ENCODE measurements around the gene ZNF497. TPM values are rescaled to one million over a fixed set of nuclear protein-coding genes. Genes with fewer than 3 reads are reported as not detected.

Gene ZNF497
- total and polyA plus RNA-seq, 2 of the 13 experiments (the other 11 are each of a cell fraction or from before 2014, with no cell fraction given), result 1.5 to 1.9 TPM

DNA sequence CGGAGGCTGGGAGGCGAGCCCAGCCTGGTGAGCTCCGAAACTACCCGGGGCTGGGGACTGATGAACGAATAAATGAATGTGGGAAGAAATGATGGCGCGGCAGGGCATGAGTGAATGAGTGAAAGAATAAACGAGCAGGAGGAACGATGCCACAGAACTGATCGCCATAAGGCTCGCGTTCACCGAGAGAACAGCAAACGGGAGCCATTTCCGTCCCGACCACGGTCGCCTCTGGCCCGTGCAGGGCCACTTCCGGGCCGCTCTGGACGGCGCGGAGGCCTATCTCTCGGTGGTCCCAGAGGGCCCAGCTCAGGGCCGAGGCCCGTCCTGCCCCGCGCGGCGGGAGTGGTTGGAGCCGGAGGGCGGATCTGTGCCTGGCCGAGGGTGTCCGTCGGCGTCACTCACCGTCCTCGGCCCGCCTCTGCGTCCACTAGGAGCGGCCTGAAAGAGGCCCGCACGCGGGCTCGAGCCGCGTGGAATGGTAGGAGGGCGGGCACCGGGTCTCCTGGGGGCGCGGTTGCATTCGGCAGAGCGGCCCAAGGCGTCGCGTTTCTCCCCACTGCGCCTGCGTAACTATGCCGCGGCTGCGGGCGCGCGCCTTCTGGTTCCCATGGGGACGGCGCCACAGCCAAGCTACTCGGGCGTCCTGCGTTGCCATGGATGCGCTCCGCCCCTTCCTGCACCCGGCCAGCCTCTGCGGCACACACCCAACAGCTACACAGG, at the start of gene ZNF497 (continued):
- TF ChIP-seq, protein P1, sequence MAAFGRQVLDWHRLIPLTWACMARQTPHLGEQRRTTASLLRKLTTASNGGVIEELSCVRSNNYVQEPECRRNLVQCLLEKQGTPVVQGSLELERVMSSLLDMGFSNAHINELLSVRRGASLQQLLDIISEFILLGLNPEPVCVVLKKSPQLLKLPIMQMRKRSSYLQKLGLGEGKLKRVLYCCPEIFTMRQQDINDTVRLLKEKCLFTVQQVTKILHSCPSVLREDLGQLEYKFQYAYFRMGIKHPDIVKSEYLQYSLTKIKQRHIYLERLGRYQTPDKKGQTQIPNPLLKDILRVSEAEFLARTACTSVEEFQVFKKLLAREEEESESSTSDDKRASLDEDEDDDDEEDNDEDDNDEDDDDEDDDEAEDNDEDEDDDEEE (CRISPR knock-in tag; IDR thresholded peaks at IDR 0.05), result no peak; the same call in 1 of the 2 replicates
- TF ChIP-seq NFE2L1 (CRISPR knock-in tag; IDR thresholded peaks at IDR 0.05; ENCODE audit: borderline replicate concordance) (no peak), ZNF34 (CRISPR knock-in tag; IDR thresholded peaks at IDR 0.05; ENCODE audit: borderline replicate concordance) (no peak), ZNF263 (CRISPR knock-in tag; IDR thresholded peaks at IDR 0.05) (no peak; the same call in 1 of the 2 replicates), ZNF230 (CRISPR knock-in tag; IDR thresholded peaks at IDR 0.05) (peak; percentile 72; the same call in 1 of the 2 replicates), ZNF607 (CRISPR knock-in tag; IDR thresholded peaks at IDR 0.05; ENCODE audit: borderline replicate concordance) (peak; percentile 91), ZNF292 (CRISPR knock-in tag; IDR thresholded peaks at IDR 0.05; ENCODE audit: borderline replicate concordance, low read depth) (no peak), DPF2 (CRISPR knock-in tag; IDR thresholded peaks at IDR 0.05; ENCODE audit: borderline replicate concordance, low read depth) (no peak), SNRNP70 (IDR thresholded peaks at IDR 0.05; ENCODE audit: low read depth, low read length) (no peak), RNF2 (conservative IDR thresholded peaks at IDR 0.05; ENCODE audit: low read depth) (peak; percentile 58; the same call in 1 of the 2 replicates), ZNF768 (CRISPR knock-in tag; IDR thresholded peaks at IDR 0.05) (0 out of 2 replicates have a peak, but pooled peaks have one; percentile 10), ATF7 (IDR thresholded peaks at IDR 0.05) (no peak), ATF7 (CRISPR knock-in tag; IDR thresholded peaks at IDR 0.05) (no peak), MEF2D (CRISPR knock-in tag; IDR thresholded peaks at IDR 0.05) (peak; percentile 88; the same call in 1 of the 2 replicates), PLRG1 (conservative IDR thresholded peaks at IDR 0.05) (no peak), CC2D1A (CRISPR knock-in tag; IDR thresholded peaks at IDR 0.05) (no peak), SP1 (IDR thresholded peaks at IDR 0.05) (no peak), SP1 (CRISPR knock-in tag; IDR thresholded peaks at IDR 0.05) (no peak; the same call in 1 of the 2 replicates), ZNF562 (CRISPR knock-in tag; IDR thresholded peaks at IDR 0.05; ENCODE audit: borderline replicate concordance) (no peak), NFE2L2 (IDR thresholded peaks at IDR 0.05; ENCODE audit: low read length) (no peak), RAD51 (IDR thresholded peaks at IDR 0.05; ENCODE audit: borderline replicate concordance) (no peak), HMG20A (CRISPR knock-in tag; IDR thresholded peaks at IDR 0.05; ENCODE audit: borderline replicate concordance) (no peak), SMAD1 (CRISPR knock-in tag; IDR thresholded peaks at IDR 0.05; ENCODE audit: borderline replicate concordance, low read depth) (no peak), GZF1 (CRISPR knock-in tag; IDR thresholded peaks at IDR 0.05) (peak; percentile 85), ZNF10 (CRISPR knock-in tag; IDR thresholded peaks at IDR 0.05; ENCODE audit: borderline replicate concordance, low read depth) (no peak), HOXA7 (CRISPR knock-in tag; IDR thresholded peaks at IDR 0.05) (no peak), SATB2 (CRISPR knock-in tag; IDR thresholded peaks at IDR 0.05) (peak; percentile 63; the same call in 1 of the 2 replicates)
- TF ChIP-seq, protein P2, sequence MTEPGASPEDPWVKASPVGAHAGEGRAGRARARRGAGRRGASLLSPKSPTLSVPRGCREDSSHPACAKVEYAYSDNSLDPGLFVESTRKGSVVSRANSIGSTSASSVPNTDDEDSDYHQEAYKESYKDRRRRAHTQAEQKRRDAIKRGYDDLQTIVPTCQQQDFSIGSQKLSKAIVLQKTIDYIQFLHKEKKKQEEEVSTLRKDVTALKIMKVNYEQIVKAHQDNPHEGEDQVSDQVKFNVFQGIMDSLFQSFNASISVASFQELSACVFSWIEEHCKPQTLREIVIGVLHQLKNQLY (CRISPR knock-in tag; IDR thresholded peaks at IDR 0.05), result peak; percentile 50; the same call in 1 of the 2 replicates
- TF ChIP-seq, protein P3, sequence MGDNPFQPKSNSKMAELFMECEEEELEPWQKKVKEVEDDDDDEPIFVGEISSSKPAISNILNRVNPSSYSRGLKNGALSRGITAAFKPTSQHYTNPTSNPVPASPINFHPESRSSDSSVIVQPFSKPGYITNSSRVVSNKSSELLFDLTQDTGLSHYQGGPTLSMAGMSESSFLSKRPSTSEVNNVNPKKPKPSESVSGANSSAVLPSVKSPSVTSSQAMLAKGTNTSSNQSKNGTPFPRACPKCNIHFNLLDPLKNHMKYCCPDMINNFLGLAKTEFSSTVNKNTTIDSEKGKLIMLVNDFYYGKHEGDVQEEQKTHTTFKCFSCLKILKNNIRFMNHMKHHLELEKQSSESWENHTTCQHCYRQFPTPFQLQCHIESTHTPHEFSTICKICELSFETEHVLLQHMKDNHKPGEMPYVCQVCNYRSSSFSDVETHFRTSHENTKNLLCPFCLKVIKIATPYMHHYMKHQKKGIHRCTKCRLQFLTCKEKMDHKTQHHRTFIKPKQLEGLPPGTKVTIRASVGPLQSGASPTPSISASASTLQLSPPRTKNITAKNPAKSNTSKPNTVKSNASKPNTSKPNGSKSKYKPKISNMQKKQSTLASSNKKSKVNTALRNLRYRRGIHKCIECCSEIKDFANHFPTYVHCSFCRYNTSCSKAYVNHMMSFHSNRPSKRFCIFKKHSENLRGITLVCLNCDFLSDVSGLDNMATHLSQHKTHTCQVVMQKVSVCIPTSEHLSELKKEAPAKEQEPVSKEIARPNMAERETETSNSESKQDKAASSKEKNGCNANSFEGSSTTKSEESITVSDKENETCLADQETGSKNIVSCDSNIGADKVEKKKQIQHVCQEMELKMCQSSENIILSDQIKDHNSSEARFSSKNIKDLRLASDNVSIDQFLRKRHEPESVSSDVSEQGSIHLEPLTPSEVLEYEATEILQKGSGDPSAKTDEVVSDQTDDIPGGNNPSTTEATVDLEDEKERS (CRISPR knock-in tag; IDR thresholded peaks at IDR 0.05), result peak; percentile 69; the same call in 1 of the 2 replicates
